HG02981 (cell line): ENCODE data around the gene CDH8.
"Not testable (repeated sequence)": the region's sequence is repeated elsewhere in the genome, so short reads cannot be mapped to it uniquely, and the experiment has no call there.

ENCODE experiments used
- ATAC-seq: cut with Tn5 transposase; IDR thresholded peaks from one replicate; pipeline ENCODE4 v1.9.1; 2021; ENCODE audit warnings: mild to moderate bottlenecking, moderate library complexity; ENCODE audit not compliant: unreplicated experiment

The CDH8 gene

GRCh38 chr16:61937646-61938045 is 98.6 kb downstream of the CDH8 start:
- no peak for ATAC-seq

GRCh38 chr16:61936522-61936921 is 99.7 kb downstream of the CDH8 start:
- ATAC-seq = no peak

- ATAC-seq = no peak
Observed at GRCh38 chr16:61934601-61935000, 101.6 kb downstream of the CDH8 start.

GRCh38 chr16:61929776-61930175 is 106.5 kb downstream of the CDH8 start:
- ATAC-seq = no peak

- ATAC-seq = no peak
Observed at GRCh38 chr16:61926766-61927165, 109.5 kb downstream of the CDH8 start.

GRCh38 chr16:61923629-61924028 is 112.6 kb downstream of the CDH8 start:
- ATAC-seq = no peak

GRCh38 chr16:61921373-61921772 is 114.9 kb downstream of the CDH8 start:
- ATAC-seq = no peak

GRCh38 chr16:61917865-61918826 is 118.1 kb downstream of the CDH8 start:
- not testable (repeated sequence) for ATAC-seq

- no peak for ATAC-seq
Observed at GRCh38 chr16:61915569-61915968, 120.7 kb downstream of the CDH8 start.

- no peak for ATAC-seq
Observed at GRCh38 chr16:61909074-61909473, 127.2 kb downstream of the CDH8 start.

- no peak for ATAC-seq
Observed at GRCh38 chr16:61908426-61908825, 127.8 kb downstream of the CDH8 start.

GRCh38 chr16:61901689-61902088 is 134.5 kb downstream of the CDH8 start:
- ATAC-seq = no peak

- ATAC-seq = no peak
Observed at GRCh38 chr16:61900482-61900881, 135.8 kb downstream of the CDH8 start.

GRCh38 chr16:61897657-61898056 is 138.6 kb downstream of the CDH8 start:
- ATAC-seq = no peak

- no peak for ATAC-seq
Observed at GRCh38 chr16:61892531-61892930, 143.7 kb downstream of the CDH8 start.

GRCh38 chr16:61891460-61891859 is 144.8 kb downstream of the CDH8 start:
- ATAC-seq = no peak

GRCh38 chr16:61890386-61890785 is 145.9 kb downstream of the CDH8 start:
- no peak for ATAC-seq

- ATAC-seq = no peak
Observed at GRCh38 chr16:61887903-61888302, 148.3 kb downstream of the CDH8 start.

- no peak for ATAC-seq
Observed at GRCh38 chr16:61885343-61885742, 150.9 kb downstream of the CDH8 start.

GRCh38 chr16:61879306-61879705 is 156.9 kb downstream of the CDH8 start:
- ATAC-seq = no peak

GRCh38 chr16:61877436-61877835 is 158.8 kb downstream of the CDH8 start:
- no peak for ATAC-seq

GRCh38 chr16:61872778-61873119 is 163.5 kb downstream of the CDH8 start:
- no peak for ATAC-seq
